Measurements from ENCODE around the gene TMPO.
"Not testable (repeated sequence)": the region's sequence is repeated elsewhere in the genome, so short reads cannot be mapped to it uniquely, and the experiment has no call there.

Gene TMPO

DNA sequence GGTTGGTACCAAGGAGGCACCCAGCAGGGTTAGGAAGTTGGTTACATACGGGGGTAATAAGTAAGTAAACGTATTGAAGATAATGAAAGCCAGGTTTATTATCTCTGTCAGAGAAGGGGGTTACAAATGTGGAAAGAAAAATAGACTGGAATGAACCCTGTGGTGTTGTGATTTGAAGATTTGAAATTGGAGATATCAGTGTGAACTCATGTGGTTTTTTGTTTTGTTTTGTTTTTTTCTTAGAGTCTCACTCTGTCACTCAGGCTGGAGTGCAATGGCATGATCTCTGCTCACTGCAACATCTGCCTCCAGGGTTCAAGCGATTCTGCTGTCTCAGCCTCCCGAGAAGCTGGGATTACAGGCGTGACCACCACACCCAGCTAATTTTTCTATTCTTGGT lies 64.0 kb downstream of the TMPO start:
- DNase-seq (ENCODE audit: low spot score): no peak

DNA sequence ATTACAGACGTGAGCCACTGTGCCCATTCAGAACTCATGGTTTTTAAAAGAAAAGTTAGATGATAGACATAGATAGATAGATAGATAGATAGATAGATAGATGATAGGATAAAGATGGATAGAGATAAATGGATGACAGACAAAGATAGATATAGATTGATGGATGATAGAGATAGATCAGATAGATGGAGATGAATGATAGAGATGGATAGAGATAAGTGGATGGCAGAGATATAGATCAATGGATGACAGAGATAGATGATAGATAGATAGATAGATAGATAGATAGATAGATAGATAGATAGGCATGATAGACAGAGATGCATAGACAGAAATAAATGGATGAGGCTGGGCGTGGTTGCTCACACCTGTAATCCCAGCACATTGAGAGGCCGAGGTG lies 64.4 kb downstream of the TMPO start:
- DNase-seq (ENCODE audit: low spot score): no peak

DNA sequence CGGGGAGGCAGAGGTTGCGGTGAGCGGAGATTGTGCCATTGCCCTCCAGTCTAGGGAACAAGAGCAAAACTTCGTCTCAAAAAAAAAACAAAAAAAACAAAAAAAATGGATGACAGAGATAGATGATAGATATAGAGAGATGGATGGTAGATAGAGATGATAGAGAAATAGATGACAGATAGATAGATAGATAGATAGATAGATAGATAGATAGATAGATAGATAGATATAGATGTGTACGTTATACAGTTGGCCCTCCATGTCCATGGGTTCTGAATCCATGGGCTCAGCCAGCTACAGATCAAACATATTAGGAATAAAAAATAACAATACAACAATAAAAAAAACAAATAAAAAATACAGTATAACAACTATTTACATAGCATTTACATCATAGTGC lies 65.3 kb downstream of the TMPO start:
- DNase-seq (ENCODE audit: low spot score): no peak

DNA sequence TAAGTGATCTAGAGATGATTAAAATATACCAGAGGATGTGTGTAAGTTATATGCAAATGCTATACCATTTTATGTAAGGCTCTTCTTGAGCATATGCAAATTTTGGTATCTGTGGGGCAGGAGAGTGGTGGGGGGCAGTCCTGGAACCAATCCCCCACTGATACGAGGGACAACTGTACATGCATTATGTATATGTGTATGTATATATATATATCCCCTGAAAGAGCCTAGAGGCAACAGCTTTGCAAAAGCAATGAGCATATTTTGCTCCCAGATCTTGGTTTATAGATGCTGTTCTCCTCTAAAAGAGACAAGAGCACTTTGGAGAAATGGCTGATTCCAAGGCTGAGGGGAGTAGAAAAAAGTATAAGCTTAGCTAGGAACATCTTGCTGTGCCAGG lies 65.7 kb downstream of the TMPO start:
- DNase-seq (ENCODE audit: low spot score): no peak

DNA sequence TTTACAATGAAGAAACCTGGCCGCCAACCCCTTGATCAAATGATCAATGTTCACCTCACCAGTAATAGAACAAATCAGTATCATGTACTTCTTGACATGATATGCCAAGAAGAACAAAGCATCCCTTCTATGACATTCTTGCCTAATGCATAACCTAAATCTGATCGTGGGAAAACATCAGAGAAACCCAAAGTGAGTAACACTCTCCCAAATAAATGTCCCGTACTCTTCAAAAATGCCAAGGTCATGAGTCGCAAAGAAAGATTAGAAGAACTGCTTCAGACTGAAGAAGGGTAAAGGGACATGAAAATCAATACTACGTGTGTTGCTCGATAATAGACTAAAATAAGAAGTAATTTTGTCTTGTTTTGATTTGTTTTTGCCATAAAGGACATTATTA lies 66.7 kb downstream of the TMPO start:
- no peak for DNase-seq (ENCODE audit: low spot score)

DNA sequence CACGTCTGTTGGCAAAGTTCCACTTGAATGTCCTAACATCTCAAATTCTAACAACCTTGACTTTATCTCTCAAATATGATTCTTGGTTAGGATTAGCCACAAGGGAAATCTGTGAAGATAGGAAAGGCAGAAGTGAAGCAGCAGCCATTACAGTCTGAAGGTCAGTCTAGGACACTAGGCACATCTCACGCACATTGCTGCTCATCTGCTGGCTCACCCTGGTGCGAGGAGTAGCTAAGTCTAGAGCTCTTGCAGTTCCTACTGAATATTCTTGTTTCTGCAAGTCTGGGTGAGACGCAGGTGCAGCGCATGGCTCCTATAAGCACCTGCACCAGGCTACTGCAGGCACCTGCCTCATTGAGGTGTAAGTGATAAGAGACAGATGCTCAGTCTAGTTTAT lies 71.7 kb downstream of the TMPO start:
- DNase-seq (ENCODE audit: low spot score): no peak

DNA sequence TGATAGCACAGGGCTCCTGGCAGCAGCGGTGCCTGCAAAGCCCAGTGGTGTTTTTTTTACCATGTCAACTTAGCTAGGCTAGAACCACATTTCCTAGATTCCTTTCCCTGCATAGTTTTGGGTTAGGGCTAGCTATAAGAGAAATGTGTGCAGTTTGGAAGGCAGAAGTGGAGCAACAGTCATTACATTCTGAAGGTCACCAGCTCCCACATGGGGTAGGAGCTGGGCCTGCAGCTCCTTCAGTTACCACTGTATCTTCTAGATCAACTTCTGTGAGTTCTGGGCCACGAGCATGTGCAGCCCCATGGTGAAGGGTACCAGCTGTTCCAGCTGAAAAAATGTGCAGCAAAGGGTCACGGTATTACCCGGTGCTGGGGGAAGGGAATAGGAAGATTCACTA lies 75.8 kb downstream of the TMPO start:
- DNase-seq (ENCODE audit: low spot score): no peak

DNA sequence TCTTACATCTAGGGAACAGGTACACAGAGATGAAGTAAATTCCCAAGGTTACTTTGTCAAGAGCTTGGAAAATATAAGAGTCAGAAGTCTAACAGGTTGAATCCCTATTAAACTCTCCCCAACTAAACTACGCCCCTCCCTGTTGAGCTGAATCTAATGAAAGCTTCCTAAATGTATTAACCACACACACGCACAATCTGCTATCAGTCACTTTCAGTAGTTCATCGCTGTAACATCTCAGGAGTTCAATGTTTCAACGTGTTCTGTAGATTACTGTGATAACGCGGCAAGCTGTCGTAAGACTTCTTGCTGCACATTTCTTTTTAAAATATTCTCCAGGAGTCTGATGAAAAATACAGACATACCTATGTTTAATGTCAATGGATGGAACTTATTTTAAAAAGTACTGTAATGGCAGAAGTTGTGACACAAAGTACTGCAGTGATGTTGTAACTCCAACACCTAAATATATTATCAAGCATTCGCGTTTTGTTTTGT lies 77.5 kb downstream of the TMPO start:
- no peak for DNase-seq (ENCODE audit: low spot score)

DNA sequence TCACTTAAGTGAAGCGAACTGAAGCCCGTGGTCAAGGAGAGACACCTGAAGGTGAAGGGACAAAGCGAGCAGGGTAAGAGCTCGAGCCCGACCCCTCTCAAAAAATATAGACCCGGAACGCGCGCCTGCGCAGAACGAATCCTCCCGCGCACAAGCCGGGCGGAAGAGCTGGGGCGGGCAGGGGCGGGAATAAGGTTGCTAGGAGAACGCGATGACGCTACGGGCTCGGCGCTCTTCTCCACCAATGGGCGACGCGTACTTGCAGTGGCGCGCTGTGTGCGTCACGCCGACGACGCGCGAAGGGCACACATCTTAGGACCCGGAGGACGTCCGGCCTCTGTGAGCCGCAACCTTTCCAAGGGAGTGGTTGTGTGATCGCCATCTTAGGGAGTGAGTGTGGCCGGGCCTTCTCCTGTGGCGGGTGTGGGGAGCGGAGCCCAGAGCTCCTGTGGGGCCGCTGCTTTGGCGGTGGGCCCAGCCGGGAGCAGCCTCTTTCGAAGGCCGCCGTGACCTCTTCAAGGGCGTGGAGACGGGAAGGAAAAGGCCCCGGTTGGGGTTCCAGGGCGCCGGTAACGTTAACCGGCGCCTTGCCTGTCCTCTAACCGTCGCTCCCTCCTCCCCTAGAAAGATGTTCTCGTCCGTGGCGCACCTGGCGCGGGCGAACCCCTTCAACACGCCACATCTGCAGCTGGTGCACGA lies 78.1 kb downstream of the TMPO start, which contains the start of gene SLC25A3:
Gene SLC25A3, plus strand, starts transcription at position 336 of the 699 bp plus-strand sequence. Its CDS starts 293 bp downstream, at position 629.
- peak; percentile 94 for DNase-seq (ENCODE audit: low spot score)

DNA sequence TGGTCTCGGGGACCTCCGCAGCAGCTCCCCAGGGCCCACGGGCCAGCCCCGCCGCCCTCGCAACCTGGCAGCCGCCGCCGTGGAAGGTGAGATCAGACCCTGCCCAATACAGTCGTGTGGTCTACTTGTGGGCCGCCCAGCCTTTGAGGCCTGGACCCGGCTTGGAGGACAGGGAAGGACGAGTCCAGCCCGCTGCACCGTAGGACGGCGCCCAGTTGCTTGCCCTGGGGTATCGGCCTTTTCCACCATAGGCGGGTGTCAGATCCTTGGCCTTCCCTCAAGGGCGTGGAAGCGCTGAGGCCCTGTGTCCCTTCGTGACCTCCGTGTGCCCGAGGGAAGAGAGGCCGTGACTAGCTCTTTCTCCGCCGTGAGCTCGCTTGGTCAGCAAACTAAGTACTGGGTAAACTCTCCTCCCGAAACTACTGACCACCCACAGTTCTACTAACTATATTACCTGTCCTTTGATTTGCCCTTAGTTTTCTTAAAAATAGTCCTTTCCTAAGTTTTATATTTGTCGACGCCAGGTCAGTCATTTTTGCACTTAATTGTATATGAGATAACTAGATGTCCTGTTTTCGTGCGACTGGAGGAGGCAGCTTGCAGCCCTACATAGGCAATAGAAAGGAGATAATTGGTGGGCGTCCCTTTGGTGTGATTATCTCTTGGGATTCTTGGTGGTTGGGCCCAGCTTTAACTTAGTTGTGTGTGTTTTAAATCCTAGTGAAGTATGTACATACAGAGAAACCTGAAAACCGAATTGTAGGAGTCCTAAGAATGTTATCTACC lies 78.9 kb downstream of the TMPO start:
- DNase-seq (ENCODE audit: low spot score): no peak

DNA sequence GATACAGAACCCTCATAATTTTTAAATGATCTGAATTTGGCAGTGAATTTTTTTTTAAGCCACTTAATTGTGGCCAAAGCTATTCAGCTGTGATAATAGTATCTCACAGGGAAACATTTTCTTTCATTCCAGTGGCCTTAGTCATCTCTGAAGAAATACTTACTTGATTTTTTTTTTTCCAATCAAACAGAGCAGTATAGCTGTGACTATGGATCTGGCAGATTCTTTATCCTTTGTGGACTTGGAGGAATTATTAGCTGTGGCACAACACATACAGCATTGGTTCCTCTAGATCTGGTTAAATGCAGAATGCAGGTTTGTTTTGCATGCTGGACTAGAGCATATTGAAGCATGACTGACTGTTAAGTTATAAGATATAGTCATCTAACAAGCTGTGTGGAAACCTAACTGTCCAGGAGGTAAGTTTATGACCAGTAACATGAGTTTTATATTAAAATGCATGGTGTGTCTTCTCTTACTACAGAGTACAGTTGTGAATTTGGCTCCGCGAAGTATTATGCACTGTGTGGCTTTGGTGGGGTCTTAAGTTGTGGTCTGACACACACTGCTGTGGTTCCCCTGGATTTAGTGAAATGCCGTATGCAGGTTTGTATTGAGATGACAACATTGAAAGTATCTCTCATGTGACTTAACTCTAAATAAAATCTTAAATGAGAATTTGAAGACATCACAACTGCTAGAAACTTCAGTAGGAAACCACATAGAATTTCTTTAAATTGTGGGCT lies 80.0 kb downstream of the TMPO start:
- DNase-seq (ENCODE audit: low spot score): peak; percentile 59

DNA sequence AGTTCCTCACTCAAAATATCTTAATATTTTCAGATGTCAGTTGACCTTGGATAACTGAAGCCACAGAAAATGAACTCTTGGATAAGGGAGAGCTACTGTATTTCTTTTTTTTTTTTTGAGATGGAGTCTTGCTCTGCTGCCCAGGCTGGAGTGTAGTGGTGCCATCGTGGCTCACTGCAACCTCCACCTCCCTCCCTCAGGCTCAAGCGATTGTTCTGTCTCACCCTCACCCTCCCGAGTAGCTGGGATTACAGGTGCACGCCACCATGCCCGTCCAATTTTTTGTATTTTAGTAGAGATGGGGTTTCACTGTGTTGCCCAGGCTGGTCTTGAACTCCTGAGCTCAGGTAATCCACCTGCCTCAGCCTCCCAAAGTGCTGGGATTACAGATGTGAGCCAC lies 81.9 kb downstream of the TMPO start:
- DNase-seq (ENCODE audit: low spot score): not testable (repeated sequence)
